Dermis microvascular lymphatic vessel endothelial cell (primary cell): ENCODE results near the gene IL20RB. TPM values are rescaled to one million over a fixed set of nuclear protein-coding genes. Genes with fewer than 3 reads are reported as not detected.
"Not testable (repeated sequence)": the region's sequence is repeated elsewhere in the genome, so short reads cannot be mapped to it uniquely, and the experiment has no call there.

Experiments
- DNase-seq, 2 donors: peaks; one replicate each; pipeline versions ENCODE4 v3.0.0 to v3.0.0-alpha.2; 2010; ENCODE audit warnings: low read depth in 2 of 2
- total RNA-seq: library from RNA; depleted of rRNA; stranded (reverse); fragments of >200 nt; gene quantifications from 2 replicates; pipeline ENCODE4 v1.2.1, GENCODE V29; 2014

IL20RB gene
- total RNA-seq, 1 donor from 2014 or later = 0.51 TPM

DNA sequence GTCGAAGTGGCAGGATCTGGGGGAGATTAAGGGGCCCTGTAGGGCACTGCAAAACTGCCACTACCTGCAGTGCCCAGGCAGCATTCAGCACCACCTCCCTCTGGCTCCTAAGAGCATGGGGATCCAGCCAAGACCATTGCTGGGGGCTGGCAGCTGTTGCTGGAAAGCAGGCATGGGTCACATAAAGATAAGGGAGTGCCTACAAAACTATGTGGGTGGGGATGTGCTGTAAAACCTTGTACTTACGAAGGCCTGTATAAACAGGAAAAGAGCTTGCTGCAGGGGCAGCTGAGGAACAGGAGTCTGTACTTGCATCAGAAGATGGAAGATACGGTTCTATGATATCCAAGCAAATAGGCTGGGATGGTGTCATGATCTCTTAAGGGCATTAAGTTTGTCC is 27.1 kb downstream of the IL20RB start:
- DNase-seq = peak in 1 of 2 donors; percentile 28

DNA sequence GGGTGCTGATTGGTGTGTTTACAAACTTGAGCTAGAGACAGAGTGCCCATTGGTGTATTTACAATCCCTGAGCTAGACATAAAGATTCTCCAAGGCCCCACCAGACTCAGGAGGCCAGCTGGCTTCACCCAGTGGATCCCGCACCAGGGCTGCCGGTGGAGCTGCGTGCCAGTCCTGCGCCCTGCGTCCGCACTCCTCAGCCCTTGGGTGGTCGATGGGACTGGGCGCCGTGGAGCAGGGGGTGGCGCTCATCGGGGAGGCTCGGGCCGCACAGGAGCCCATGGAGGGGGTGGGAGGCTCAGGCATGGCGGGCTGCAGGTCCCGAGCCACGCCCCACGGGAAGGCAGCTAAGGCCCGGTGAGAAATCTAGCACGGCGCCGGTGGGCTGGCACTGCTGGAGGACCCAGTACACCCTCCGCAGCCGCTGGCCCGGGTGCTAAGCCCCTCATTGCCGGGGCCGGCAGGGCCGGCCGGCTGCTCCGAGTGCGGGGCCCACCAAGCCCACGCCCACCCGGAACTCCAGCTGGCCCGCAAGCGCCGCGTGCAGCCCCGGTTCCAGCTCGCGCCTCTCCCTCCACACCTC is 29.7 kb downstream of the IL20RB start:
- DNase-seq = not testable (repeated sequence)

DNA sequence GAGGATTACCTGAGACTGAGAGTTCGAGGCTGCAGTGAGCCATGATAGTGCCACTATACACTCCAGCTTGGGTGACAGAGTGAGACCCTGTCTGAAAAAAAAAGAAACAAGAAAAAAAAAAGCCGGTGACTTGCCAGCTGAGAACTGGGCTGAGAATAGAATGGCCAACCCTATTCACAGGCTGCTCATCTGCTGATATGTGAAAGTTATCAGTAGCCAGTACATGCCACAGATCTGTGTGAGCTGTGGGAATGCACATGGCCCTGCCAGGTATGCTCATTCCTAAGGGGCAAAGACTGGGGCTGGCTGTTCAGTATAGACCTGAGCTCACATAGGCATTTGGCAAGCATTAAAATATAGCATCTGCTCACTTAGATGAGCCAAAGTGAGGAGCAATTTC is 30.9 kb downstream of the IL20RB start:
- no peak for DNase-seq

DNA sequence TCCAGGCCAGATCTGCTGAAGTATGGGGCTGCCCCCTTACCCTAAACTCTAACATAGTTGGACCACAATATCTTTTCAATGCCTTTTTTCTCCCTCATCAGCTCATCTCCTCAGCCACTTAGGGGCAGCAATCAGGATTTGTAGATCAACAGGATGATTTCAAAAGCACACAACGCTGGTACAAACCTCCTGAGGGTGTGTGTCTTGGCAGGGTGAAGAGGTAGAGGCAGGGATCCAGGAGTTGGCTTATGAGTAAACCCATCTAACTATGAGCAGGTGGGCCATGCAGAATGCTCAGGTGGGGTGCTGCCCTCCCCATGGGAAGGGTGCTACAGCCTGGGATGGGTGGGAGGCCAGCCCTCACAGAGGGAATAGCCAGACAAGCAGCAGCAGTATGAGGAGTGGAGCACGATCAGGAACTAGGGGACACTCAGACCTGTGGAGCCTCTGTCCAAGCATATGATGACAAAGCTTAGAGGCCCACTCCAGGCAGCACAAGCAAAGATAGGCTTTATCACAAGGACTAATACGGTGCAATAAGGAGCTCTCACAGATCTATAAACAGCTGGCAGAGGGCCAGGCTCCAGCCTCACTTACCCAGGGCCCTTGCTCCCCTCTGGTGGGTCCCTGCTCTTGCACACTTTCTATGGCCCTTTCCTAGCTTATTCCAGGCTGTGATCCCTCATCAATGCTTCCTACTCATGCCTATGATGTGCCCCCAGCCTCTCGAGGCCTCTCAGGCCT is 32.2 kb downstream of the IL20RB start:
- DNase-seq = no peak

DNA sequence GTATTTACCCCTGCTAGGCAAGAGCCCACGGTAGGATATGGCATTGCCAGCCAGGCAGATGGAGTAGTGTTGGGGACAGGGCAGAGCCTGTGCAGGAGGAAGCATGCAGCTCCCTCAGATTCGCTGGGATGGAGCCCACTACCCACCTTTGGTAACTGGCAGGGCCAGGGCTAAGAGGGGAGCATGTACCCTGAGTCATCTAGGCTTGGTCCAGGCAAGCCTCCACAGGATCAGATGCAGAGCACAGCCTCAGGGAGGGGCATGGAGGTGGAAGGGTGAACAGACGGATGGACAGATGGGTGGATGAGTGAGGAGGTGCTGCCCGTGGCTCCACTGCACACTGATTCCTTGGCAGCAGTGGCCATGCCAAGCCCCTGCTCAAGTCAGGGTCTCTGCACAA is 33.0 kb downstream of the IL20RB start:
- no peak for DNase-seq

DNA sequence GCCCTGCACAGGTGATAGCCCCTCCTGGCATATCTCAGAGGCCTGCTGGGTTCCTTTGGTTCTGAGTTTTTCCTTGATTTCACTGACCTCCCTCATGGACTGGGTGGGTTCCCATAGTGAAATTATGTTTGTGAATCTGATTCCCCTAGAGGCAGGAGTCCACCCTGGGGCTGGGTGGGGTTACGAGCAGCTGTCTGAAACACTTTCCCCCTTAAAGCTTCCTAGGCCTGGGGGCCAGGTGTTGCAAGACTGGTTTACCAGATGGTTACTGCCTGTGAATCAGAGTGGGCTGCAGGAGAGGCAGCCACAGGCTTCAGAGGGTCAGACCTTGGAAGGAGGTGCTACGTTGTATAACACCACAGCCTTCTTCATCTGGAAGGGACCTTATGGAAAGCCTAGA is 34.3 kb downstream of the IL20RB start:
- DNase-seq = no peak

DNA sequence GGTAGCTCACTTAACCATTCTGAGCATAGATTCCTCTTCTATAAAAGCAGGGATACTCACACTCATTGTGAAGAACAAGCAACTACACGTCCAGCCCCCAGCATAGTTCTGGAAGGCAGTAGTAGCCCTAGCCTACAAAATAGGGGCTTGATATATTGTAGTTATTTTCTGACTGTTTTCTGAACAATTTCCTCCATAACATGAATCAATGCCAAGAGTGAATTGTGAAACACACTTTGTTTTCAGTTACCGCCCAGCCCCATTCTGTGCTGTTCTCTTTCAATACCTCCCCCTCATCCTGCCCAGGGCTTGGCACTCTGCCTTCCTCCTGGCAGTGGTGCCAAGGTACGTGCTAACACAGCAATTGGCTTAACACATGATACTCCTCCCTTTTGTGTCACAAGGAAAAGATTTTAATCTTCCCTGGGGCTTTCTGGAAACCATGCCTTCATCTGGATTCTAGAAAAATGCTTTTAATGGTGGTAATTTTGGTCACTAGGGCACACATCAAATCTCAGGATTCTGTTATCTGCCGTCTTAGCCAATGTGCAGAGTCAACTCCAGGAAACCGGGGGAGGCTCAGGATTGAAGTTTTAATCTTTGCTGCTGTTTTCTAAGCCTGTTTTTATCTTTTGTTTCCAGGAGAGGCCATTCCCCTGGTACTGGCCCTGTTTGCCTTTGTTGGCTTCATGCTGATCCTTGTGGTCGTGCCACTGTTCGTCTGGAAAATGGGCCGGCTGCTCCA is 37.2 kb downstream of the IL20RB start:
- DNase-seq = peak; percentile 90 to 96

DNA sequence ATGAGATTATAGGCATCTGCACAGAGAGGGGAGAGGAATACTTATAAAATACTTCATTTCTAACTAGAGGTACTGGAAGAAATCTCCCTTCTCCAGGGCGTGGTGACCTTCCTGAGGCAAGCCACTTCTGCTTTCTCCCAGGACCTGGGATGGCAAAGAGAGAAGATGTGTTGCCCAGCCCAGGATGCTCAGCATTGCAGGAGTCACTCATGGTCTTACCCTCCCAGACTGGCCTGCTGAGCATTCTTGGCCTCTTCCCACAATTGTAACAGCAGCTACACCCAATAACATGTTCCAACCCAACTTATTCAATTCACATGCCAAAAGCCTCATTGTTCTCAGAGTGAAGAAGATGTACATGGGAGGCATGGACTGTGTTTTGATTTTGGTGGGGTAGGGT is 37.9 kb downstream of the IL20RB start:
- no peak for DNase-seq

DNA sequence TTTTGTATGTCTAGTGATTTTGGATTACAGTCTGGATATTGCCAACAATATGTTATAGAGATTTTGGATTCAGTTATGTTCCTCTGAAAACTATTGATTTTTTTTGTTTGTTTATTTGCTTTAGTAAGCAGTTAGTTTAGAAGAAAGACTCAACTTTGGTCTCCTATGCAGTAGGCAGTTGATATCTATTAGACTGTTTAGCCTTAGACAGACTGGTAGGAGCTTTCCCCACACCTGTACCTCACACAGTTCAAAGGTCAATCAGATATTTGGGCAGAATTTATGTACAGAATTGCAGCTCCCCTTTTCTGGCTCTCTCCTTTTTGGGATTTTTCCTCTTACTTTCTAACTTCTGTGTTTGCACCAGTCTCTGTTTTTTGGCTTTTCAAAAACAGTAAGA is 42.3 kb downstream of the IL20RB start:
- DNase-seq = no peak

DNA sequence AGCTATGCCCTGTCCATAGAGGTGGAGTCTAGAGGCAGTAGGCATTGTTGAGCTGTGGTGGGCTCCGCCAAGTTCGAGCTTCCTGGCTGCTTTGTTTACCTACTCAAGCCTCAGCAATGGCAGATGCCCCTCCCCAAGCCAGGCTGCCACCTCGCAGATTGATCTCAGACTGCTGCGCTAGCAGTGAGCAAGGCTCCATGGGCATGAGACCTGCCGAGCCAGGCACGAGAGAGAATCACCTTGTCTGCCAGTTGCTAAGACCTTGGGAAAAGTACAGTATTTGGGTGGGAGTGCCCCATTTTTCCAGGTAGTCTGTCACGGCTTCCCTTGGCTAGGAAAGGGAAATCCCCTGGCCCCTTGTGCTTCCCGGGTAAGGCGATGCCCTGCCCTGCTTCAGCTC is 49.6 kb downstream of the IL20RB start:
- DNase-seq = not testable (repeated sequence)

DNA sequence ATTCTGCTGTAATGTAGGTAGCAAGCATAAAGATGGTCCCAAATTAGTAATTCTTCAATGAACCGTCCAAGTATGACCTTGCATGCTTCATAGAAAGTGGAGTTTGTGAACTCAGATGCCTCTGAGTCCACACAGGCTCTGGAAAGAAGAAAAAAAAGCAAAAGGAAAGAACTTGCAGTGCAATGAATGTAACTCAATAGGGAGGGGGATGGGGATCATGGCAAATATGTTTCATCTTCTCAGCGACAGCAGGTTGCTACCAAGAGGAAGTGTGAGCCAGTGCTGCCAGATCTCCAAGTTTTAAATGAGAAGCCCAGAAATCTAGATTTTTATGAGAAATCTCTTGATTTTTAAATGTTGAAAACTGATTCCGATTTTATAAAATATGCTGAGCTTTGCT is 50.3 kb downstream of the IL20RB start:
- DNase-seq = no peak

DNA sequence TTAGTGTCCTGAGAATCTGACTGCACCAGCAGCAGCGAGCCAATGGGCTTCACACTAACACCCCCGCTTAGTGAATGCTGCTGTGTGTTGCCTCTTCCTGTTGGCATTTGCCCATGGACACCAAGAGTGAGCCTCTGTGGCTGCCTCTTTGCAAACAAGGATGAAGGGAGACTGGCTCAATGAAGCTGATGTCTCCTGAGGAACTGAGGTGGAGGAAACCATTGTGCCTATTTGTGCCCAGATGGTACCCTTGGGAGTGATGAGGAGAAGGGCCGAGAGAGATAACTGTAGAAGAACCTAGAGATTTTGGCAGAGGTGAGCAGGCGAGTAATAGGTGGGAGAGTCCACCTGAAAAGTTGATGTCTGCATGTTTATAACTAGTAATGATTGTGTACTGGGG is 51.2 kb downstream of the IL20RB start:
- DNase-seq = no peak

DNA sequence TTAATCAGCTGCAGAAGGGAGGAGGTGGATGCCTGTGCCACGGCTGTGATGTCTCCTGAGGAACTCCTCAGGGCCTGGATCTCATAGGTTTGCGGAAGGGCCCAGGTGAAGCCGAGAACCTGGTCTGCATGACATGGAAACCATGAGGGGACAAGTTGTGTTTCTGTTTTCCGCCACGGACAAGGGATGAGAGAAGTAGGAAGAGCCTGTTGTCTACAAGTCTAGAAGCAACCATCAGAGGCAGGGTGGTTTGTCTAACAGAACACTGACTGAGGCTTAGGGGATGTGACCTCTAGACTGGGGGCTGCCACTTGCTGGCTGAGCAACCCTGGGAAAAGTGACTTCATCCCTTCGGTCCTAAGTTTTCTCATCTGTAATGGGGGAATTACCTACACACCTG is 52.4 kb downstream of the IL20RB start:
- no peak for DNase-seq

DNA sequence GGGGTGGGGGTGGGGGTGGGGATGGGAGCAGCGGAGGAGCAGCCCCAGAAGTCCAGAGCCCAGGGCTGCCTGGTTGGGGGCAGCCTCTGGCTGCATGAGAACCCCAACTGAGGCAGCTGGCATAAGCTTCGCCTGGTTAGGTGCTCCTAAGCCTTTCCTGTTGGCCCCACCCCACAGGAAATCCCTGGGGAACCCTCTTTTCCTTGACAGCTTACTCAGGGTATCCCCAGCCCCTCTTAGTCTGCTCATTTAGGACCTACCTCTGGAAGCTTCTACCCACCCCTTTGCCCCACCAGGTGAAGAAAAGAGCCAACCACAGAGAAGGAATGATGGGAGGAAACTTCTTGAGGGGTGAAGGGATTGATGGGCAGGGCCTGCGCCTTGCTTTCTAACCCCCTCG is 53.4 kb downstream of the IL20RB start:
- no peak for DNase-seq

DNA sequence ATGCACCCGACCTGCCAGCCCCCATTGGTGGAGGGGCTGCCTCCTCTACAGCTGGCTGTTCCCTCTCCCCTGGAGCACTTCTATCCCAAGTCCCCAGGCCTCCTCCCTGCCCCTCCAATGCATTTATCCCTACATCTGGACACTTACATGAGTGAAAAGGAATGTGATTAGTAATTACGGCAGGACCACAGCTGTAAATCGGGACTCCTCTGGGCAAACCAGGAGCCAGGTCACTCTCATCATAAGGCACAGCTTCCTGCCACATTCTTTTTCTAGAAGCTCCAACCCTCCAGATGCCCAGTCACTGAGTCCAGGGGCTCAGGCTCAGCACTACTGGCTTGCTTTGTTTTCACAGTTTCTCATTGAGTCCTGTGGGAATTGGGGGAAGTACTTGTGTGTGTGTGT is 54.3 kb downstream of the IL20RB start:
- DNase-seq = no peak

DNA sequence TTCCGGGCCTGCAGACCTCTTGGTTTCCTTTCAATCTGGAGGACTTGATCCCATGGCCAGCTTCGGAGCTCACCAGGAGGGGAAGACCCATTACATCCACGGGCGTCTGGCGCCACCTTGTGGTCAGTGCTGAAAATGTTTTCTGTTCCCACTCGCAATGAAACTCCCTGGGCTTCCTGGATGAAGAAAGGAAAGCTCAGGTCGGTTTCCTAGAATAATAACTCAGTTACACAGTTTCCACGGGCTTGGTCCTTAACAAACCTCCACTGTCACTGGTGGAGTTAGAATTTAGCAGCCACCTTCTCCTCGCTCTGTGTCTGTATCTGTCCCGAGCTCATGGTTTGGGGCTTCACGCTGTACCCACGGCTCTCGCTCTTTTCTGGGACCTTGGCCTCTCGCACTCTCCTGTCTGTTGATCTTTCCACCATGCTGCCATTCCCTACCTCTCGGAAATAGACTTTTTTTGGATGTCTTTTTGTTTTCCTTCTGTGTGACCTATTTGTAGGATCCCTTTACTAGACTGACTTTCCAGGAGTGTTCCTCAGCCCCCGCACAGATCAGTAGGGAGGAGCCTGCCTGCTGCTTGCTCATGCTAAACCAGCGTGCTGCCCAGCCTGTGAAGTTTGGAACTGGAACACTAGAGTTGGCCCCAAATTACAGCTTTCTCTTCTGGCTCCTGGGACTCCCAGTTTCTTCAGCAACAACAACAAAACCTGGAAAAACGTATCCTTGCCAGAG is 56.3 kb downstream of the IL20RB start:
- peak; percentile 73 to 88 for DNase-seq

DNA sequence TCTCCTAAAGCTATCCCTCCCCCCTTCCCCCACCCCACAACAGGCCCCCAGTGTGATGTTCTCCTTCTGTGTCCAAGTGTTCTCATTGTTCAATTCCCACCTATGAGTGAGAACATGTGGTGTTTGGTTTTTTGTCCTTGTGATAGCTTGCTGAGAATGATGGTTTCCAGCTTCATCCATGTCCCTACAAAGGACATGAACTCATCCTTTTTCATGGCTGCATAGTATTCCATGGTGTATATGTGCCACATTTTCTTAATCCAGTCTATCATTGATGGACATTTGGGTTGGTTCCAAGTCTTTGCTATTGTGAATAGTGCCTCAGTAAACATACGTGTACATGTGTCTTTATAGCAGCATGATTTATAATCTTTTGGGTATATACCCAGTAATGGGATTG is 59.5 kb downstream of the IL20RB start:
- DNase-seq = not testable (repeated sequence)

DNA sequence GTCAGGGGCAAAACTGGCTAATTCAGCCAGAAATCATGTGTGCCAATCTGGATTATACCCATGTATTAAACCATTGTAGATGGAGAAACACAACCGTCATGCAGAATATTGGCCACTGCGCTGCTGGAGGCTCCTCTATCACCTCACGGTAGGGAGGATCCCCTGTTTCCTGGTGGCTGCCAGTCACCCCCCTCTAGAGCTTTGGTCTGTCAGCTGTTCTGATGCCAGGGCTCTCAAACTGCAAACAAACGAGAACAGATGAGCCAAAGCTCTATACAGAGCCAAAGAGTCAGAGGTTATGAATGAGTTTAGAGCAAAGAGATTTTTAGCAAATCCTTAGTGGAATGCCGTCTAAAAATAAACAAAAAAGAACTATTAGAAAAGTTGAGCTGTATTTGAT is 62.5 kb downstream of the IL20RB start:
- DNase-seq = no peak

DNA sequence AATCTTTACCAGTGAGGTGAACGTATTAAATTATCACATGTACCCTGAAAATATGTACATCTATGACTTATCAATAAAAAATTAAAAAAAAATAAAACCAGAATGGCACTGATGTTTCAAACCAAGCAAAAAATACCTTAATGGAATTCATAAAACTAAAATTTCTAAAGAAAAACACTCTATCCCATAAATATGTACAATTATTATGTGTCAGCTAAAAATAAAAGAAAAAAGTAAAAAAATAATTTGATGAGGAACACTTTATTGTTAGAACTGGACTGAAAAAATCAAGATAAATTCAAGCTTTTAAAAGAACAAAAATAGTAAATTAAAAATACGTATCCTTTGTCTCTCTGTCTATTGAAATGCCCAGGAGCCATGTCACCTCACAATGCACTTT is 63.1 kb downstream of the IL20RB start:
- DNase-seq = no peak

DNA sequence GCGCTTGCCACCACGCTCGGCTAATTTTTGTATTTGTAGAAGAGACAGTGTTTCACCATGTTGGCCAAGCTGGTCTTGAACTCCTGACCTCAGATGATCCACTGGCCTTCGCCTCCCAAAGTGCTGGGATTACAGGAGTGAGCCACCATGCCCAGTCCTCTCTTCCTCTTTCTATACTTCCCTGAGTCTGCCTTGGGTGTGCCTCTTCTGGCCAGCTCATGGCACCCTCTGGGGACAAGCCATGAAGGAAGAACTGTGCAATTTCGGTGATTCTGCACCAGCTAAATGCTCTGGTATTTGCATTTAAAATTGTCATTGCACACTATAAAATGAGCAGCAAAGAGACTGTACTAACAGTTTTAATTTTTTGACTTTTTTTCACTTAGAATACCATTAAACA is 66.6 kb downstream of the IL20RB start:
- no peak for DNase-seq

DNA sequence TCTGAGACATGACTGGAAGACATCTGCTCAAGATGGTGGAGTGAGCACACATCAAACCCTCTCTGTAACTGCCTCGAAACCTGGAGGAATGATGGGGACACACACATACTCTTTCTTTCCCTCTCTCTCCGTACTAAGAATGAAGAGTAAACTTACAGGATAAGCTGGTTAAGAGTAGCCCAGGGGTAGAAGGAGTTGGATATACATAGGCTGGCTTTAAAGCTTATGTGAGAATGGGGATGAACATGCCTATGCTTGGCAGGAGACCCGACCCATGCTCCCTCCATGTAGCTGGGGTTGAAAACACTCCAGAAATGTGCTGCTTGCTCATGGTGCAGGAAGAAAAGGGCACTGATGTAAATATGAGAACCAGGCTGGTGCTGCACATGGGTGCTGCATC is 68.9 kb downstream of the IL20RB start:
- no peak for DNase-seq

DNA sequence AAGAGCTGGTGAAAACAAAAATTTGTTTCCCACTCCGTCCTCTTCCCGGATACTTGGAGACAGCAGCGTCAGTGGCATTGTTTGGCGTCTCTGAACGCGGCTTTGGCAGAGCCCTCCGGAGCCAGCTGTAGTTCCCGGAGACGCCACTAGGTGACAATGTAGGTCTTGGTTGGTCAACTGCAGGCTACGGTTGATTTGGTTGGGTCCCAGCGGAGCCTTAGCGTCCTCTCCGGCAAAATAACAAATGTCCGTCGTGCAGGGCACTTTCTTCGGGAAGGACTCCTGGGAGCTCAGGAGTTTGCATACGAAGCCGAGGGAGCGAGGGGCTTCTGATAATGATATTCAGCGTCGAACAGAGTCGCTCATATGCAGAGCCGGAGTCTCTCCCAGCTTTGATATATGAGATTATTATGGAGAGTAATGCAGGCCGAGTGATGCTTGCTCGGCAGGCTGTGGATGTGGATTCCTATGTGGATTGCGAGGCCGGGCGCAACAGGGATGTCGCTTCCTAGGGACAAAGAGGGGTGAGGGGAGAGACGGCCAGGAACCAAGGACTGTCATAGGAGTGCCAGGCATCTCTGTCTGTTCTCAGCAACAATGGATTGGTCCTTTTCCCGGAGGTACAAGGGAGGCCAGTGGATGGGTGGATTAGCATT is 74.8 kb downstream of the IL20RB start:
- DNase-seq = peak; percentile 47 to 79
